Endodermal cell (in vitro differentiated cells): ENCODE data around the gene ELMO1. TPM values are rescaled to one million over a fixed set of nuclear protein-coding genes. Genes with fewer than 3 reads are reported as not detected.
"Not testable (repeated sequence)": the region's sequence is repeated elsewhere in the genome, so short reads cannot be mapped to it uniquely, and the experiment has no call there.

Experiments
- DNase-seq: peaks from one replicate; pipeline ENCODE4 v3.0.0-alpha.2; 2017
- H3K27ac ChIP-seq: 2 replicates; pipeline ENCODE4 v1.5.1; 2013; ENCODE audit warnings: mild to moderate bottlenecking, low read depth, low read length, moderate library complexity
- H3K27me3 ChIP-seq: 2 replicates; pipeline ENCODE4 v1.6.1; 2013; ENCODE audit warnings: mild to moderate bottlenecking, low read length, moderate library complexity; ENCODE audit not compliant: insufficient read depth, control insufficient read depth, poor library complexity, severe bottlenecking
- H3K36me3 ChIP-seq: 2 replicates; pipeline ENCODE4 v1.7.0; 2013; ENCODE audit warnings: mild to moderate bottlenecking, low read length, moderate library complexity; ENCODE audit not compliant: control insufficient read depth, insufficient read depth
- H3K4me1 ChIP-seq: one replicate; pipeline ENCODE4 v1.7.0; 2013; ENCODE audit warnings: low read length; ENCODE audit not compliant: control insufficient read depth, insufficient read depth
- H3K4me3 ChIP-seq: 2 replicates; pipeline ENCODE4 v1.5.1; 2013; ENCODE audit warnings: mild to moderate bottlenecking, low read length, moderate library complexity
- H3K9ac ChIP-seq: 2 replicates; pipeline ENCODE4 v1.6.1; 2013; ENCODE audit warnings: mild to moderate bottlenecking, low read length, moderate library complexity; ENCODE audit not compliant: poor library complexity, severe bottlenecking; ENCODE audit errors: extremely low read depth
- H3K9me3 ChIP-seq: 2 replicates; pipeline ENCODE4 v1.6.1; 2013; ENCODE audit warnings: mild to moderate bottlenecking, low read length, moderate library complexity; ENCODE audit not compliant: control insufficient read depth
- H3K27ac Mint-ChIP-seq: 2 replicates; pipeline ENCODE4 v1.8.0; 2020; ENCODE audit warnings: mixed read lengths
- H3K27me3 Mint-ChIP-seq: 2 replicates; pipeline ENCODE4 v1.8.0; 2021; ENCODE audit warnings: mild to moderate bottlenecking, mixed read lengths; ENCODE audit not compliant: insufficient read depth
- H3K36me3 Mint-ChIP-seq: 2 replicates; pipeline ENCODE4 v1.8.0; 2020; ENCODE audit warnings: low read depth, mixed read lengths
- H3K4me1 Mint-ChIP-seq: 2 replicates; pipeline ENCODE4 v1.8.0; 2020; ENCODE audit warnings: mixed read lengths
- H3K4me3 Mint-ChIP-seq: 2 replicates; pipeline ENCODE4 v1.8.0; 2020; ENCODE audit warnings: mild to moderate bottlenecking, moderate library complexity, mixed read lengths
- H3K9me3 Mint-ChIP-seq: 2 replicates; pipeline ENCODE4 v1.8.0; 2020; ENCODE audit warnings: mild to moderate bottlenecking, mixed read lengths
- CTCF ChIP-seq: fragments of 200-600 bp; sonication (generic); conservative IDR thresholded peaks from 2 replicates; pipeline ENCODE4 v1.5.0; 2021; ENCODE audit warnings: antibody characterized with exemption, mild to moderate bottlenecking
- WGBS, 2 experiments: methylation state at CpG; one replicate each; pipeline versions ENCODE4 v1.1.5 to v1.1.7; 2013; ENCODE audit warnings: missing lambda C conversion rate in 2 of 2, mixed read lengths in 1 of 2; ENCODE audit not compliant: insufficient coverage in 1 of 2, insufficient read length in 1 of 2; 5-methylcytosine and 5-hydroxymethylcytosine counted together
- total RNA-seq, 2 donors: library from RNA; stranded (reverse); fragmentation: NEBNext Ultra II Directional in 1 of 2; extraction: Animal tissue kit (Norgen Biotek cat#: 25700) in 1 of 2; gene quantifications; 2 replicates in 1 of 2; 3 replicates in 1 of 2; pipeline ENCODE4 v1.2.1, GENCODE V29; 2021

The ELMO1 gene
- total RNA-seq, 2 donors from 2014 or later, result 120 to 131 TPM

GRCh38 chr7:37142958-37143357 is 305.7 kb downstream of the ELMO1 start:
- H3K4me1 Mint-ChIP-seq, result no peaks in the 10 kb centered on the region
- Histone ChIP-seq H3K4me3 (no peak overlapping the region), H3K27ac (no peak overlapping the region), H3K4me1 (no peaks in the 10 kb centered on the region), H3K9ac (no peak overlapping the region), H3K27me3 (no peaks in the 10 kb centered on the region), H3K9me3 (peaks cover 32% of the 10 kb centered on the region), H3K36me3 (peaks cover 9% of the 10 kb centered on the region)
- no peak overlapping the region for H3K27ac Mint-ChIP-seq
- H3K36me3 Mint-ChIP-seq, result peaks cover 53% of the 10 kb centered on the region
- 86 to 92% methylated on average over 2 to 3 of the region's 3 CpGs for WGBS, 2 experiments
- no peak for DNase-seq
- H3K9me3 Mint-ChIP-seq, result peaks cover 42% of the 10 kb centered on the region
- no peak overlapping the region for H3K4me3 Mint-ChIP-seq
- no peak for TF ChIP-seq CTCF
- H3K27me3 Mint-ChIP-seq, result no peaks in the 10 kb centered on the region

GRCh38 chr7:37141742-37142141 is 306.9 kb downstream of the ELMO1 start:
- H3K36me3 ChIP-seq, result peaks cover 3% of the 10 kb centered on the region
- no peaks in the 10 kb centered on the region for H3K4me1 ChIP-seq
- Mint-ChIP-seq H3K4me3 (no peak overlapping the region), H3K9me3 (peaks cover 45% of the 10 kb centered on the region), H3K27me3 (no peaks in the 10 kb centered on the region), H3K36me3 (peaks cover 52% of the 10 kb centered on the region), H3K27ac (no peak overlapping the region), H3K4me1 (peaks cover 6% of the 10 kb centered on the region)
- no peak overlapping the region for H3K9ac ChIP-seq
- H3K27ac ChIP-seq, result no peak overlapping the region
- DNase-seq, result no peak
- no peak overlapping the region for H3K4me3 ChIP-seq
- WGBS, 2 experiments, result 97% methylated on average over 2 of the region's 2 CpGs; no CpG with 5 or more reads in 1 of the 2 experiments
- no peaks in the 10 kb centered on the region for H3K27me3 ChIP-seq
- TF ChIP-seq CTCF, result no peak
- H3K9me3 ChIP-seq, result peaks cover 32% of the 10 kb centered on the region

GRCh38 chr7:37133902-37134301 is 314.8 kb downstream of the ELMO1 start:
- 100% methylated on average over 1 of the region's 1 CpG; no CpG with 5 or more reads in 1 of the 2 experiments for WGBS, 2 experiments

GRCh38 chr7:37131855-37132254 is 316.8 kb downstream of the ELMO1 start:
- Mint-ChIP-seq H3K36me3 (peaks cover 70% of the 10 kb centered on the region), H3K4me1 (peaks cover 3% of the 10 kb centered on the region), H3K9me3 (peaks cover under 1% of the 10 kb centered on the region), H3K27me3 (no peaks in the 10 kb centered on the region), H3K27ac (no peak overlapping the region), H3K4me3 (no peak overlapping the region)
- no peak for TF ChIP-seq CTCF
- WGBS, 2 experiments, result 92% methylated on average over 4 of the region's 4 CpGs; no CpG with 5 or more reads in 1 of the 2 experiments
- no peaks in the 10 kb centered on the region for H3K4me1 ChIP-seq
- no peak for DNase-seq
- peaks cover 53% of the 10 kb centered on the region for H3K36me3 ChIP-seq
- H3K27me3 ChIP-seq, result no peaks in the 10 kb centered on the region
- no peaks in the 10 kb centered on the region for H3K9me3 ChIP-seq
- no peak overlapping the region for H3K27ac ChIP-seq
- no peak overlapping the region for H3K9ac ChIP-seq
- no peak overlapping the region for H3K4me3 ChIP-seq

More at GRCh38 chr7:37133902-37134301, 314.8 kb downstream of the ELMO1 start:
- H3K36me3 Mint-ChIP-seq, result peaks cover 69% of the 10 kb centered on the region
- not testable (repeated sequence) for H3K4me3 Mint-ChIP-seq, H3K4me3 ChIP-seq, H3K9me3 Mint-ChIP-seq, H3K4me1 ChIP-seq, H3K4me1 Mint-ChIP-seq, H3K27me3 ChIP-seq, H3K27ac ChIP-seq, DNase-seq, H3K27ac Mint-ChIP-seq, H3K9ac ChIP-seq, H3K9me3 ChIP-seq, H3K27me3 Mint-ChIP-seq
- peaks cover 41% of the 10 kb centered on the region for H3K36me3 ChIP-seq
